H1 (cell line): ENCODE results near the gene OR4C11. TPM values are rescaled to one million over a fixed set of nuclear protein-coding genes. Genes with fewer than 3 reads are reported as not detected.

Experiments used
- CTCF ChIA-PET: fragments of 300-600 bp; sonication (Branson Sonifier 250); formaldehyde crosslinking; loops from one replicate; lab custom pipeline; 2021; ENCODE audit not compliant: partially characterized antibody; lab: Charles Lee
- POLR2A ChIA-PET: fragments of 300-600 bp; sonication (Branson Sonifier 250); formaldehyde crosslinking; loops from one replicate; lab custom pipeline; 2021; ENCODE audit warnings: inconsistent platforms; ENCODE audit not compliant: partially characterized antibody; lab: Charles Lee
- DNase-seq, 2 experiments: peaks; one replicate each; pipeline versions ENCODE4 v3.0.0 to v3.0.0-alpha.2; 2010 to 2022; ENCODE audit warnings: low spot score in 2 of 2, low read depth in 1 of 2, mixed read lengths in 1 of 2
- FAIRE-seq: peaks from 2 replicates; lab custom pipeline; 2011; peaks lifted over from hg19 to GRCh38; lab: Jason Lieb, UNC
- H2AFZ ChIP-seq: 2 replicates; pipeline ENCODE4 v1.8.1; 2012; ENCODE audit warnings: low read length, inconsistent platforms
- H2AK5ac ChIP-seq: 2 replicates; pipeline ENCODE4 v1.6.1; 2013; ENCODE audit warnings: low read depth, low read length
- H2BK120ac ChIP-seq: replicated peaks from 2 replicates; pipeline ENCODE3; 2013; ENCODE audit warnings: low read depth, low read length, inconsistent platforms
- H2BK12ac ChIP-seq: 2 replicates; pipeline ENCODE4 v1.6.1; 2013; ENCODE audit warnings: low read depth, low read length
- H2BK15ac ChIP-seq: 2 replicates; pipeline ENCODE4 v1.6.1; 2013; ENCODE audit warnings: low read length
- H2BK20ac ChIP-seq: 2 replicates; pipeline ENCODE4 v1.6.1; 2013; ENCODE audit warnings: low read length
- H2BK5ac ChIP-seq: 2 replicates; pipeline ENCODE4 v1.6.1; 2013; ENCODE audit warnings: low read depth, low read length
- H3K14ac ChIP-seq: 2 replicates; pipeline ENCODE4 v1.6.1; 2013; ENCODE audit warnings: inconsistent platforms; ENCODE audit not compliant: insufficient read length
- H3K18ac ChIP-seq: 2 replicates; pipeline ENCODE4 v1.6.1; 2013; ENCODE audit warnings: low read length; ENCODE audit errors: extremely low read depth
- H3K23ac ChIP-seq: 2 replicates; pipeline ENCODE4 v1.6.1; 2013; ENCODE audit warnings: inconsistent platforms; ENCODE audit not compliant: insufficient read length
- H3K23me2 ChIP-seq: 2 replicates; pipeline ENCODE4 v1.6.1; 2013; ENCODE audit warnings: low read depth, low read length
- H3K27ac ChIP-seq: 2 replicates; pipeline ENCODE4 v1.6.1; 2011; ENCODE audit warnings: low read depth, low read length, inconsistent platforms
- H3K27me3 ChIP-seq, 4 experiments: replicated peaks in 1 of 4; 1 replicate in 1 of 4; 2 replicates in 3 of 4; pipeline versions ENCODE4 v1.6.1 to v1.8.1; 2011 to 2013; ENCODE audit warnings: low read length in 3 of 4, mild to moderate bottlenecking in 3 of 4, inconsistent platforms in 2 of 4, mixed read lengths in 2 of 4, moderate library complexity in 1 of 4; ENCODE audit not compliant: control insufficient read depth in 3 of 4, insufficient read depth in 3 of 4; ENCODE audit errors: extremely low read depth in 1 of 4
- H3K36me3 ChIP-seq, 4 experiments: 2 replicates each; pipeline versions ENCODE4 v1.6.1 to v1.8.1; 2011 to 2013; ENCODE audit warnings: mild to moderate bottlenecking in 4 of 4, low read length in 3 of 4, moderate library complexity in 2 of 4, control low read depth in 1 of 4, inconsistent platforms in 1 of 4; ENCODE audit not compliant: insufficient read depth in 4 of 4, control insufficient read depth in 2 of 4
- H3K4ac ChIP-seq: replicated peaks from 2 replicates; pipeline ENCODE3; 2013; ENCODE audit warnings: low read length, low read depth, mixed read lengths, inconsistent platforms; ENCODE audit not compliant: insufficient read length
- H3K4me1 ChIP-seq, 4 experiments: replicated peaks in 1 of 4; 1 replicate in 1 of 4; 2 replicates in 3 of 4; pipeline versions ENCODE4 v1.6.1 to v1.8.1; 2011 to 2013; ENCODE audit warnings: low read length in 3 of 4, inconsistent platforms in 2 of 4, mixed read lengths in 1 of 4; ENCODE audit not compliant: insufficient read depth in 4 of 4, control insufficient read depth in 3 of 4
- H3K4me2 ChIP-seq, 2 experiments: 2 replicates each; pipeline versions ENCODE4 v1.6.1 to v1.8.1; 2011 to 2013; ENCODE audit warnings: low read depth in 2 of 2, low read length in 2 of 2, control low read depth in 1 of 2, inconsistent platforms in 1 of 2, mild to moderate bottlenecking in 1 of 2; ENCODE audit not compliant: insufficient read depth in 1 of 2
- H3K4me3 ChIP-seq, 4 experiments: fragments of 200-600, 300-600 bp in 1 of 4; sonication (generic), shearing (Covaris generic), sonication (Bioruptor Twin) in 1 of 4; 2 replicates each; pipeline versions ENCODE4 v1.5.1 to v1.8.1; 2011 to 2016; ENCODE audit warnings: low read length in 4 of 4, low read depth in 3 of 4, control low read depth in 2 of 4, inconsistent platforms in 2 of 4, mild to moderate bottlenecking in 2 of 4, mixed read lengths in 1 of 4, moderate library complexity in 1 of 4; ENCODE audit not compliant: insufficient read depth in 2 of 4; ENCODE audit errors: extremely low read depth in 1 of 4
- H3K56ac ChIP-seq: replicated peaks from 2 replicates; pipeline ENCODE3; 2013; ENCODE audit warnings: low read depth, mild to moderate bottlenecking, mixed read lengths, low read length, inconsistent platforms; ENCODE audit not compliant: insufficient read length
- H3K79me1 ChIP-seq: 2 replicates; pipeline ENCODE4 v1.6.1; 2013; ENCODE audit warnings: low read depth, low read length, control low read depth
- H3K79me2 ChIP-seq, 2 experiments: 2 replicates each; pipeline versions ENCODE4 v1.6.1 to v1.8.1; 2012 to 2013; ENCODE audit warnings: low read length in 2 of 2, mild to moderate bottlenecking in 2 of 2, inconsistent platforms in 1 of 2; ENCODE audit not compliant: insufficient read depth in 2 of 2, control insufficient read depth in 1 of 2
- H3K9ac ChIP-seq, 4 experiments: replicated peaks in 1 of 4; 1 replicate in 1 of 4; 2 replicates in 3 of 4; pipeline versions ENCODE4 v1.6.1 to v1.8.1; 2011 to 2013; ENCODE audit warnings: low read depth in 3 of 4, low read length in 3 of 4, control low read depth in 2 of 4, mild to moderate bottlenecking in 2 of 4, moderate library complexity in 2 of 4, inconsistent platforms in 1 of 4; ENCODE audit errors: extremely low read depth in 1 of 4
- H3K9me3 ChIP-seq, 2 experiments: 2 replicates each; pipeline versions ENCODE4 v1.6.1 to v1.8.1; 2012 to 2013; ENCODE audit warnings: mild to moderate bottlenecking in 2 of 2, moderate library complexity in 2 of 2, control low read depth in 1 of 2, inconsistent platforms in 1 of 2, low read depth in 1 of 2, low read length in 1 of 2, mixed read lengths in 1 of 2; ENCODE audit not compliant: insufficient read depth in 2 of 2
- H4K20me1 ChIP-seq, 2 experiments: replicated peaks in 1 of 2; 2 replicates each; pipeline versions ENCODE3 to v1.8.1; 2011 to 2013; ENCODE audit warnings: inconsistent platforms in 2 of 2, low read length in 2 of 2, mild to moderate bottlenecking in 1 of 2; ENCODE audit not compliant: insufficient read depth in 2 of 2, control insufficient read depth in 1 of 2
- H4K5ac ChIP-seq: 2 replicates; pipeline ENCODE4 v1.6.1; 2013; ENCODE audit warnings: low read length, low read depth, mixed read lengths, inconsistent platforms; ENCODE audit not compliant: insufficient read length
- H4K8ac ChIP-seq: 2 replicates; pipeline ENCODE4 v1.8.0; 2013; ENCODE audit warnings: mild to moderate bottlenecking, moderate library complexity, low read length, inconsistent platforms; ENCODE audit not compliant: insufficient read depth; ENCODE audit errors: extremely low read depth
- H4K91ac ChIP-seq: replicated peaks from 2 replicates; pipeline ENCODE3; 2013; ENCODE audit warnings: low read length, mixed read lengths, inconsistent platforms; ENCODE audit not compliant: insufficient read length
- ASH2L ChIP-seq: fragments of 200-600, 300-600 bp; sonication (generic); IDR thresholded peaks from one replicate; pipeline ENCODE4 v1.7.1; 2017; ENCODE audit warnings: low read length
- BCL11A ChIP-seq, 2 experiments: IDR thresholded peaks; one replicate each; pipeline ENCODE4 v1.6.1; 2011; ENCODE audit warnings: low read depth in 2 of 2, low read length in 2 of 2, mild to moderate bottlenecking in 2 of 2
- CTBP2 ChIP-seq: IDR thresholded peaks from 2 replicates; pipeline ENCODE4 v1.7.0; 2011; ENCODE audit warnings: borderline replicate concordance, mild to moderate bottlenecking, moderate library complexity, mixed read lengths, low read length; ENCODE audit not compliant: insufficient read depth, insufficient read length
- CTCF ChIP-seq, 3 experiments: IDR thresholded peaks; 1 replicate in 2 of 3; 2 replicates in 1 of 3; pipeline versions ENCODE4 v1.5.1 to v1.6.1; 2011; ENCODE audit warnings: low read length in 3 of 3, mild to moderate bottlenecking in 3 of 3, inconsistent platforms in 2 of 3, low read depth in 1 of 3, moderate library complexity in 1 of 3; ENCODE audit not compliant: insufficient read depth in 1 of 3; ENCODE audit errors: control extremely low read depth in 1 of 3
- GABPA ChIP-seq: IDR thresholded peaks from 2 replicates; pipeline ENCODE4 v1.6.1; 2011; ENCODE audit warnings: mild to moderate bottlenecking, low read length, moderate library complexity, borderline replicate concordance; ENCODE audit not compliant: insufficient read depth
- KDM5A ChIP-seq: fragments of 200-600 bp; IDR thresholded peaks from 2 replicates; pipeline ENCODE4 v1.7.1; 2012; ENCODE audit warnings: mild to moderate bottlenecking, low read length, inconsistent platforms, mixed read lengths
- PHF8 ChIP-seq: fragments of 200-600 bp; sonication (generic); conservative IDR thresholded peaks from 2 replicates; pipeline ENCODE4 v1.7.1; 2012; ENCODE audit warnings: low read depth, mild to moderate bottlenecking, inconsistent platforms, low read length, moderate library complexity
- TBP ChIP-seq: IDR thresholded peaks from 2 replicates; pipeline ENCODE4 v1.6.1; 2011; ENCODE audit warnings: low read depth, low read length, improper control_type of control experiment
- YY1 ChIP-seq: IDR thresholded peaks from 2 replicates; pipeline ENCODE4 v1.6.1; 2011; ENCODE audit warnings: low read depth, mild to moderate bottlenecking, low read length
- ZNF274 ChIP-seq: IDR thresholded peaks from 2 replicates; pipeline ENCODE4 v1.7.0; 2012; ENCODE audit warnings: low read length, borderline replicate concordance; ENCODE audit errors: extremely low read depth
- polyA plus RNA-seq, 7 experiments: library from polyadenylated mRNA; depleted of rRNA in 3 of 7; stranded (reverse) in 5 of 7; unstranded in 2 of 7; fragments of >200 nt in 5 of 7; fragments of 200-250 nt in 2 of 7; gene quantifications; 1 replicate in 5 of 7; 2 replicates in 1 of 7; 4 replicates in 1 of 7; pipeline versions ENCODE4 v1.2.1 to v1.2.3, GENCODE V29; 2011 to 2013; ENCODE audit warnings: missing spikeins in 2 of 7, mixed read lengths in 2 of 7
- total RNA-seq: library from RNA; stranded (reverse); fragmentation: NEBNext Ultra II Directional; extraction: Animal tissue kit (Norgen Biotek cat#: 25700); gene quantifications from 2 replicates; pipeline ENCODE4 v1.2.1, GENCODE V29; 2021

Gene OR4C11
- total and polyA plus RNA-seq, 2 of the 8 experiments (the other 6 are each of a cell fraction or from before 2014, with no cell fraction given), result not detected

- Histone ChIP-seq H4K91ac (no peak within 1 kb of the TSS), H3K4me3 (no peak within 1 kb of the TSS), H4K5ac (no peak within 1 kb of the TSS), H3K36me3 (no peaks in the 10 kb centered on the region), H4K20me1 (no peaks in the 10 kb centered on the region)
- TF ChIP-seq ASH2L (no peak), GABPA (no peak), CTCF (IDR thresholded peaks at IDR 0.05; ENCODE audit: control extremely low read depth in 1 of 3, insufficient read depth in 1 of 3, low read depth in 1 of 3, low read length in 3 of 3) (no peak), CTBP2 (no peak), YY1 (no peak), TBP (no peak), PHF8 (no peak), BCL11A (IDR thresholded peaks at IDR 0.05; ENCODE audit: low read depth in 2 of 2, low read length in 2 of 2) (no peak), KDM5A (no peak), ZNF274 (no peak)
- TF ChIP-seq, all 59 proteins: peak for 0
- no peaks in the 10 kb centered on the region for H3K23me2 ChIP-seq
- H3K4ac ChIP-seq, result no peak within 1 kb of the TSS
- ChIA-PET CTCF (no interaction called here), POLR2A (no interaction called here)
- H3K23ac ChIP-seq, result no peak within 1 kb of the TSS
- no peak within 1 kb of the TSS for H2BK20ac ChIP-seq
- no peak for DNase-seq
- H3K18ac ChIP-seq, result no peak within 1 kb of the TSS
- H2BK5ac ChIP-seq, result no peak within 1 kb of the TSS
- no peak within 1 kb of the TSS for H2BK12ac ChIP-seq
- H3K4me1 ChIP-seq, result no peaks in the 10 kb centered on the region
- H3K9ac ChIP-seq, result no peak within 1 kb of the TSS
- H3K14ac ChIP-seq, result no peak within 1 kb of the TSS
- H3K79me1 ChIP-seq, result no peaks in the 10 kb centered on the region
- H4K8ac ChIP-seq, result no peak within 1 kb of the TSS
- no peak within 1 kb of the TSS for H2BK120ac ChIP-seq
- H2AFZ ChIP-seq, result no peak within 1 kb of the TSS
- no peak for FAIRE-seq
- H3K4me2 ChIP-seq, result no peak within 1 kb of the TSS
- no peak within 1 kb of the TSS for H2AK5ac ChIP-seq
- no peaks in the 10 kb centered on the region for H3K79me2 ChIP-seq
- H3K27me3 ChIP-seq, result no peaks in the 10 kb centered on the region
- peaks cover 62 to 67% of the 10 kb centered on the region in 2 experiments for H3K9me3 ChIP-seq
- H3K56ac ChIP-seq, result no peak within 1 kb of the TSS
- no peak within 1 kb of the TSS for H2BK15ac ChIP-seq
- no peak within 1 kb of the TSS for H3K27ac ChIP-seq
These were observed 53.3 kb downstream of the OR4C11 start, which contains the start of gene OR4C15 for GRCh38 chr11:55554169-55554568. Gene OR4C15 (plus strand): TSS chr11:55554469. CDS start chr11:55554469, 0 bp downstream.
